OCI-LY3 (cell line): Measurements from ENCODE around the gene B4GALNT3.

Experiments used
- EZH2phosphoT487 ChIP-seq: fragments of 200-600 bp; shearing (Covaris generic); IDR thresholded peaks from 2 replicates; pipeline ENCODE4 v1.6.1; 2018; ENCODE audit warnings: antibody characterized with exemption, mixed run types, low read depth
- TF ChIP-seq, protein P1 (sequence below): fragments of 200-600, 300-600 bp; sonication (generic); IDR thresholded peaks from 2 replicates; pipeline ENCODE4 v1.5.1; 2014; ENCODE audit warnings: antibody characterized with exemption, low read length, low read depth

DNA sequence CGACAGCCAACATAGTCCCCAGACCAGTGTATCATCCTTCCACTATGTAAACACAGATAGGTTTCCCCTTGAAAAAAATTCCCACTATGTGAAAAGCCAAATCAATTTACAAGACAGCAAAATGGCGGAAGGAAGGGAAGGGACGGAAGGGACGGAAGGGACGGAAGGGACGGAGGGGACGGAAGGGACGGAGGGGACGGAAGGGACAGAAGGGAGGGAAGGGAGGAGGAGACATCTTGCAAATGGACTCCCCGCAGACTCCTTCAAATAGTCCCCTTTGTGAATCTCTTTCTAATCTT, 128.2 kb downstream of the B4GALNT3 start:
- TF ChIP-seq, protein P1, sequence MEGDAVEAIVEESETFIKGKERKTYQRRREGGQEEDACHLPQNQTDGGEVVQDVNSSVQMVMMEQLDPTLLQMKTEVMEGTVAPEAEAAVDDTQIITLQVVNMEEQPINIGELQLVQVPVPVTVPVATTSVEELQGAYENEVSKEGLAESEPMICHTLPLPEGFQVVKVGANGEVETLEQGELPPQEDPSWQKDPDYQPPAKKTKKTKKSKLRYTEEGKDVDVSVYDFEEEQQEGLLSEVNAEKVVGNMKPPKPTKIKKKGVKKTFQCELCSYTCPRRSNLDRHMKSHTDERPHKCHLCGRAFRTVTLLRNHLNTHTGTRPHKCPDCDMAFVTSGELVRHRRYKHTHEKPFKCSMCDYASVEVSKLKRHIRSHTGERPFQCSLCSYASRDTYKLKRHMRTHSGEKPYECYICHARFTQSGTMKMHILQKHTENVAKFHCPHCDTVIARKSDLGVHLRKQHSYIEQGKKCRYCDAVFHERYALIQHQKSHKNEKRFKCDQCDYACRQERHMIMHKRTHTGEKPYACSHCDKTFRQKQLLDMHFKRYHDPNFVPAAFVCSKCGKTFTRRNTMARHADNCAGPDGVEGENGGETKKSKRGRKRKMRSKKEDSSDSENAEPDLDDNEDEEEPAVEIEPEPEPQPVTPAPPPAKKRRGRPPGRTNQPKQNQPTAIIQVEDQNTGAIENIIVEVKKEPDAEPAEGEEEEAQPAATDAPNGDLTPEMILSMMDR: no peak
- TF ChIP-seq EZH2phosphoT487: no peak
